ENCODE measurements around the gene EID2B. TPM values are rescaled to one million over a fixed set of nuclear protein-coding genes. Genes with fewer than 3 reads are reported as not detected.
A peak's percentile ranks its signal among the peaks of the same experiment; 100 is the strongest.

The EID2B gene
- total RNA-seq, 4 donors from 2014 or later: 0.48 to 3.6 (median 0.79) TPM; not detected in 1

DNA sequence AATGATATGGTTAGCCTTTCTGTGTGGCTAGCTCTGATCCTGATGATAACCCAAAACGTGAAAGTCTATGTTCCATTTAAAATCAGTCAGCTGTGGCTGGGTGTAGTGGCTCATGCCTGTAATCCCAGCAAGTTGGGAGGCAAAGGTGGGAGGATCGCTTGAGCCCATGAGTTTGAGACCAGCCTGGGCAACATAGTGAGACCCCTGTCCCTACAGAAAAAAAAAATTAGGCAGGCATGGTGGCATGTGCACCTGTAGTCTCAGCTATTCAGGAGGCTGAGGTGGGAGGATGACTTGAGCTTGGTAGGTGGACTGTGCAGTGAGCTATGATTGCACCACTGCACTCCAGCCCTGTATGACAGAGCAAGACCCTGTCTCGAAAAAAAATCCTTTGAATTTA, 1.1 kb upstream of the EID2B start:
- intact Hi-C loops (cut with DNase I): loop anchor here (10.0 kb wide), 2 partner anchors 59 to 99 kb away; partner anchors contain the start of gene RPS16
- Histone ChIP-seq H3K4me3 (no peak overlapping the region), H3K4me1 (peaks cover 5 to 41% (median 15%) of the 10 kb centered on the region in 3 donors), H3K9me3 (no peaks in the 10 kb centered on the region), H3K27ac (no peak overlapping the region), H3K27me3 (no peaks in the 10 kb centered on the region), H3K36me3 (no peaks in the 10 kb centered on the region)
- 67 to 76% methylated on average over 3 of the region's 3 CpGs for WGBS, 2 donors
- no peak for TF ChIP-seq POLR2A (IDR thresholded peaks at IDR 0.05)
- TF ChIP-seq, protein P1, sequence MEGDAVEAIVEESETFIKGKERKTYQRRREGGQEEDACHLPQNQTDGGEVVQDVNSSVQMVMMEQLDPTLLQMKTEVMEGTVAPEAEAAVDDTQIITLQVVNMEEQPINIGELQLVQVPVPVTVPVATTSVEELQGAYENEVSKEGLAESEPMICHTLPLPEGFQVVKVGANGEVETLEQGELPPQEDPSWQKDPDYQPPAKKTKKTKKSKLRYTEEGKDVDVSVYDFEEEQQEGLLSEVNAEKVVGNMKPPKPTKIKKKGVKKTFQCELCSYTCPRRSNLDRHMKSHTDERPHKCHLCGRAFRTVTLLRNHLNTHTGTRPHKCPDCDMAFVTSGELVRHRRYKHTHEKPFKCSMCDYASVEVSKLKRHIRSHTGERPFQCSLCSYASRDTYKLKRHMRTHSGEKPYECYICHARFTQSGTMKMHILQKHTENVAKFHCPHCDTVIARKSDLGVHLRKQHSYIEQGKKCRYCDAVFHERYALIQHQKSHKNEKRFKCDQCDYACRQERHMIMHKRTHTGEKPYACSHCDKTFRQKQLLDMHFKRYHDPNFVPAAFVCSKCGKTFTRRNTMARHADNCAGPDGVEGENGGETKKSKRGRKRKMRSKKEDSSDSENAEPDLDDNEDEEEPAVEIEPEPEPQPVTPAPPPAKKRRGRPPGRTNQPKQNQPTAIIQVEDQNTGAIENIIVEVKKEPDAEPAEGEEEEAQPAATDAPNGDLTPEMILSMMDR (IDR thresholded peaks at IDR 0.05): no peak
- no peak for DNase-seq

DNA sequence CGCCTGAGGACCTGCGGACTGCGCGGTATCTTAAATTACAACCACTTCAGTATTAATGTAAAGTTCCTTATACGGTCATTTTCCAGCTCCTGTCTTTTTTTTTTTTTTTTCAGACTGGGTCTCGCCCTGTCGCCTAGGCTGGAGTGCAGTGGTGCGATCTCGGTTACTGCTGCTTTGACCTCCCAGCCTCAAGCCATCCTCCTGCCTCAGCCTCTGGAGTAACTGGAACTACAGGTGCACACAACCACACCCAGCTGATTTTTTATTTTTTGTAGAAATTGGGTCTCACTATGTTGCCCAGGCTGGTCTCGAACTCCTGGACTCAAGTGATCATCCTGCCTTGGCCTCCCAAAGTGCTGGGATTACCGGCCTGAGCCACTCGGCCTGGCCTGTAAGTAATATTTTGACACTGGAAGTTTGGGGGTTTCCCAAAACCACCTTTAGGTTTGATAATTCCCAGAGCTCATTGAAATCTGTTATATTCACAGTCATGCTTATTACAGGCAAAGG, 406 bp upstream of the EID2B start:
- Histone ChIP-seq H3K36me3 (no peaks in the 10 kb centered on the region), H3K4me3 (peak overlapping the region in 3 of 4 donors; percentile 59 to 86 (median 62)), H3K27me3 (no peaks in the 10 kb centered on the region), H3K4me1 (peaks cover 5 to 33% (median 12%) of the 10 kb centered on the region in 3 donors), H3K9me3 (no peaks in the 10 kb centered on the region), H3K27ac (no peak overlapping the region)
- TF ChIP-seq, protein P1 (IDR thresholded peaks at IDR 0.05): no peak
- DNase-seq: no peak
- 10 to 22% methylated on average over 11 to 12 of the region's 12 CpGs for WGBS, 2 donors
- intact Hi-C loops (cut with DNase I): loop anchor here (10.0 kb wide), 2 partner anchors 58 to 98 kb away; partner anchors contain the start of gene RPS16

GRCh38 chr19:39531834-39532232, 819 bp downstream of the EID2B start:
- TF ChIP-seq, protein P1 (IDR thresholded peaks at IDR 0.05): no peak
- no peak for TF ChIP-seq POLR2A (IDR thresholded peaks at IDR 0.05)
- Histone ChIP-seq H3K4me3 (peak overlapping the region; percentile 42 to 86 (median 60)), H3K27ac (peak overlapping the region; percentile 50 to 90 (median 76)), H3K36me3 (no peaks in the 10 kb centered on the region), H3K27me3 (no peaks in the 10 kb centered on the region), H3K4me1 (peaks cover 5 to 28% (median 12%) of the 10 kb centered on the region in 3 donors), H3K9me3 (no peaks in the 10 kb centered on the region)
- intact Hi-C loops (cut with DNase I): loop anchor here (10.0 kb wide), 2 partner anchors 57 to 97 kb away; partner anchors contain the start of gene RPS16
- DNase-seq: no peak
- WGBS, 2 donors: 26 to 47% methylated on average over 14 of the region's 14 CpGs

DNA sequence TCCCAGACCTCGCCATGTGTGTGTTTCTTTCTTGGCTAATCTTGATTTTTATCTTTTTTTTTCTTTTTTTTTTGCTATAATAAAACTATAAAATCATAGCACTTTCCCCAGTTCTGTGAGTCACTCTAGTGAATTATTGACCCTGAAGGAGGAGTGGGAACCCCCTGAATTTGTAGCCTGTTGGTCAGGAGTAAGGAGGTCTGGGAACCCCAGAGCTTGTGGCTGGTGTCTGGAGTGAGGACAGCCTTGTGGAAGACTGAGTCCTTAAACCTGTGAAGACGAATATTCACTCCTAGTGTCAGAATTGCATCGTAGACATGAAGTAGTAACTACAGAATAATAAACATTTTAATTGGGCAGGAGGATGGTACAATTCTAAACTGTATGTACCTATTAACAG, 7.4 kb downstream of the EID2B start:
- H3K27me3 ChIP-seq: no peaks in the 10 kb centered on the region
- H3K36me3 ChIP-seq: no peaks in the 10 kb centered on the region
- H3K27ac ChIP-seq: no peak overlapping the region
- no peak for DNase-seq
- 90 to 98% methylated on average over 3 of the region's 3 CpGs for WGBS, 2 donors
- TF ChIP-seq POLR2A (IDR thresholded peaks at IDR 0.05): no peak
- TF ChIP-seq, protein P1 (IDR thresholded peaks at IDR 0.05): no peak
- intact Hi-C loops (cut with DNase I): no loop called here
- no peaks in the 10 kb centered on the region for H3K9me3 ChIP-seq
- no peak overlapping the region for H3K4me3 ChIP-seq
- peaks cover 0 to under 1% (median 0%) of the 10 kb centered on the region in 3 donors for H3K4me1 ChIP-seq

- H3K4me1 ChIP-seq: no peaks in the 10 kb centered on the region
- H3K27me3 ChIP-seq: no peaks in the 10 kb centered on the region
- no peak overlapping the region for H3K4me3 ChIP-seq
- no peak overlapping the region for H3K27ac ChIP-seq
- intact Hi-C loops (cut with DNase I): no loop called here
- no peaks in the 10 kb centered on the region for H3K36me3 ChIP-seq
- TF ChIP-seq, protein P1 (IDR thresholded peaks at IDR 0.05): no peak
- TF ChIP-seq POLR2A (IDR thresholded peaks at IDR 0.05): no peak
- no peaks in the 10 kb centered on the region for H3K9me3 ChIP-seq
- DNase-seq: no peak
- whole genome bisulfite sequencing, 2 donors: 79 to 88% methylated on average over 5 to 8 of the region's 8 CpGs
Measured at GRCh38 chr19:39524495-39524894, 8.2 kb downstream of the EID2B start.
